Adrenal gland (tissue), 19 donors: ENCODE measurements around the gene TMEM175. TPM values are rescaled to one million over a fixed set of nuclear protein-coding genes. Genes with fewer than 3 reads are reported as not detected.

ENCODE experiments used
- DNase-seq, 7 donors: peaks; one replicate each; pipeline ENCODE4 v3.0.0-alpha.2; 2019 to 2020
- H3K27ac ChIP-seq, 5 donors: fragments of 200-600 bp; sonication (generic) in 4 of 5; 1 replicate in 3 of 5; 2 replicates in 2 of 5; pipeline versions ENCODE4 v1.5.1 to v1.8.0; 2016 to 2020; ENCODE audit warnings: mild to moderate bottlenecking in 1 of 5
- H3K27me3 ChIP-seq: fragments of 200-600 bp; 2 replicates; pipeline ENCODE4 v1.8.0; 2021
- H3K36me3 ChIP-seq, 2 donors: fragments of 200-600 bp; replicated peaks in 1 of 2; 1 replicate in 1 of 2; 2 replicates in 1 of 2; pipeline versions ENCODE4 v1.5.1 to v1.8.0; 2018 to 2022
- H3K4me1 ChIP-seq, 2 donors: fragments of 200-600 bp; replicated peaks in 1 of 2; 1 replicate in 1 of 2; 2 replicates in 1 of 2; pipeline versions ENCODE4 v1.5.1 to v1.8.0; 2018 to 2021
- H3K4me3 ChIP-seq, 4 donors: fragments of 200-600 bp; sonication (generic) in 3 of 4; one replicate each; pipeline ENCODE4 v1.5.1; 2016 to 2018
- H3K9me3 ChIP-seq, 3 donors: fragments of 200-600 bp; sonication (generic) in 1 of 3; replicated peaks in 1 of 3; 1 replicate in 2 of 3; 2 replicates in 1 of 3; pipeline versions ENCODE4 v1.5.1 to v1.8.0; 2016 to 2021
- CTCF ChIP-seq, 6 experiments: fragments of 450-650 bp in 4 of 6; fragments of 200-600 bp in 2 of 6; sonication (generic) in 1 of 6; IDR thresholded peaks; 1 replicate in 5 of 6; 2 replicates in 1 of 6; pipeline versions ENCODE4 v1.5.1 to v1.8.0; 2016 to 2021; ENCODE audit warnings: antibody characterized with exemption in 6 of 6, mild to moderate bottlenecking in 2 of 6, moderate library complexity in 1 of 6
- POLR2A ChIP-seq, 2 donors: fragments of 450-650 bp; IDR thresholded peaks; one replicate each; pipeline ENCODE4 v1.6.1; 2017; ENCODE audit warnings: antibody characterized with exemption in 2 of 2, mild to moderate bottlenecking in 2 of 2, moderate library complexity in 1 of 2
- WGBS, 4 donors: extraction: QIAGEN DNeasy Blood & Tissue Kit in 2 of 4; methylation state at CpG; one replicate each; pipeline versions ENCODE4 v1.1.5 to v1.1.7; 2013 to 2017; 5-methylcytosine and 5-hydroxymethylcytosine counted together
- intact Hi-C, 2 donors: fragments of 100-400 bp; cut with DNase I; formaldehyde crosslinking; loops; one replicate each; pipeline versions ENCODE4 v1.14.1 to v1.15.0; 2022 to 2023
- long read RNA-seq, 10 donors: library from polyadenylated mRNA in 3 of 10; unstranded in 2 of 10; stranded (forward) in 1 of 10; transcript quantifications; one replicate each; pipeline ENCODE4 v2.0.0 and lab custom pipeline, GENCODE V29; 2021 to 2026
- polyA plus RNA-seq, 3 donors: library from polyadenylated mRNA; stranded (reverse); fragments of 200-250 nt in 2 of 3; fragments of 350-450 nt in 1 of 3; fragmentation: Illumina TruSeq in 1 of 3; extraction: RNeasy Lipid Tissue Mini Kit (QIAGEN cat#74804) in 1 of 3; gene quantifications; one replicate each; pipeline ENCODE4 v1.2.3, GENCODE V29; 2013 to 2014
- total RNA-seq, 9 donors: library from RNA; depleted of rRNA in 4 of 9; stranded (reverse); fragments of >200 nt in 4 of 9; fragments of 120-200 nt in 1 of 9; fragmentation: NEBNext Ultra II Directional in 1 of 9; extraction: Animal tissue kit (Norgen Biotek cat#: 25700) in 1 of 9; gene quantifications; one replicate each; pipeline versions ENCODE4 v1.1.0 to v1.2.4, GENCODE V29; 2013 to 2023
- donor health status: healthy with polysubstance abuse.
- donor health status: Bipolar disorder and iron deficiency.
- donor health status: DM: yes; HTN: yes; CAD: no.
- donor health status: DM: no; HTN: no; CAD: no.
- donor health status: DM: no; HTN: no; CAD: no.
- donor health status: DM: yes; HTN: yes; CAD: no.

The TMEM175 gene
- total RNA-seq, result 10 to 100 TPM; 20.2 to 70.4 (median 46.7) TPM
- polyA plus RNA-seq, result 100 to 1,000 TPM in 2 of 3 donors, 10 to 100 TPM in 1; 22.4 to 142 (median 113) TPM
- long read RNA-seq, donor 1, transcript TMEM175-212 (9 exons, 1,399 nt), result major isoform, 6 of 10 reads
- long read RNA-seq, donor 1, partial matches to known transcripts, result 0 of 10 reads
- long read RNA-seq, donor 1, other reads (novel, unspliced or antisense), result 0 of 10 reads
- long read RNA-seq, donor 2, transcript TMEM175-201 (11 exons, 1,860 nt), result major isoform, 5 of 22 reads
- long read RNA-seq, donor 2, partial matches to known transcripts, result 8 of 22 reads
- long read RNA-seq, donor 2, other reads (novel, unspliced or antisense), result 0 of 22 reads
- long read RNA-seq, donor 3, partial matches to known transcripts, result 0 of 6 reads
- long read RNA-seq, donor 3, other reads (novel, unspliced or antisense), result 0 of 6 reads
- long read RNA-seq, donor 4, transcript TMEM175-201 (11 exons, 1,860 nt), result major isoform, 12 of 35 reads
- long read RNA-seq, donor 4, transcript TMEM175-212 (9 exons, 1,399 nt), result minor isoform, 10 of 35 reads
- long read RNA-seq, donor 4, partial matches to known transcripts, result 2 of 35 reads
- long read RNA-seq, donor 4, other reads (novel, unspliced or antisense), result 8 of 35 reads
- long read RNA-seq, donor 5, transcript TMEM175-220 (9 exons, 1,514 nt), result minor isoform, 6 of 163 reads
- long read RNA-seq, donor 5, transcript TMEM175-201 (11 exons, 1,860 nt), result major isoform, 58 of 163 reads
- long read RNA-seq, donor 5, transcript TMEM175-202 (11 exons, 2,236 nt), result minor isoform, 26 of 163 reads
- long read RNA-seq, donor 5, transcript TMEM175-212 (9 exons, 1,399 nt), result minor isoform, 26 of 163 reads
- long read RNA-seq, donor 5, partial matches to known transcripts, result 7 of 163 reads
- long read RNA-seq, donor 5, other reads (novel, unspliced or antisense), result 35 of 163 reads
- long read RNA-seq, donor 6, transcript TMEM175-202 (11 exons, 2,236 nt), result minor isoform, 5 of 35 reads
- long read RNA-seq, donor 6, transcript TMEM175-201 (11 exons, 1,860 nt), result major isoform, 13 of 35 reads
- long read RNA-seq, donor 6, partial matches to known transcripts, result 3 of 35 reads
- long read RNA-seq, donor 6, other reads (novel, unspliced or antisense), result 8 of 35 reads
- long read RNA-seq, donor 7, transcript TMEM175-201 (11 exons, 1,860 nt), result major isoform, 5 of 9 reads
- long read RNA-seq, donor 7, partial matches to known transcripts, result 0 of 9 reads
- long read RNA-seq, donor 7, other reads (novel, unspliced or antisense), result 0 of 9 reads
- long read RNA-seq, donor 8, transcript TMEM175-201 (11 exons, 1,860 nt), result major isoform, 5 of 11 reads
- long read RNA-seq, donor 8, partial matches to known transcripts, result 0 of 11 reads
- long read RNA-seq, donor 8, other reads (novel, unspliced or antisense), result 0 of 11 reads
- long read RNA-seq, donor 9, partial matches to known transcripts, result 5 of 8 reads
- long read RNA-seq, donor 9, other reads (novel, unspliced or antisense), result 0 of 8 reads
- long read RNA-seq, donor 10, transcript TMEM175-201 (11 exons, 1,860 nt), result major isoform, 6 of 10 reads
- long read RNA-seq, donor 10, partial matches to known transcripts, result 0 of 10 reads
- long read RNA-seq, donor 10, other reads (novel, unspliced or antisense), result 0 of 10 reads

DNA sequence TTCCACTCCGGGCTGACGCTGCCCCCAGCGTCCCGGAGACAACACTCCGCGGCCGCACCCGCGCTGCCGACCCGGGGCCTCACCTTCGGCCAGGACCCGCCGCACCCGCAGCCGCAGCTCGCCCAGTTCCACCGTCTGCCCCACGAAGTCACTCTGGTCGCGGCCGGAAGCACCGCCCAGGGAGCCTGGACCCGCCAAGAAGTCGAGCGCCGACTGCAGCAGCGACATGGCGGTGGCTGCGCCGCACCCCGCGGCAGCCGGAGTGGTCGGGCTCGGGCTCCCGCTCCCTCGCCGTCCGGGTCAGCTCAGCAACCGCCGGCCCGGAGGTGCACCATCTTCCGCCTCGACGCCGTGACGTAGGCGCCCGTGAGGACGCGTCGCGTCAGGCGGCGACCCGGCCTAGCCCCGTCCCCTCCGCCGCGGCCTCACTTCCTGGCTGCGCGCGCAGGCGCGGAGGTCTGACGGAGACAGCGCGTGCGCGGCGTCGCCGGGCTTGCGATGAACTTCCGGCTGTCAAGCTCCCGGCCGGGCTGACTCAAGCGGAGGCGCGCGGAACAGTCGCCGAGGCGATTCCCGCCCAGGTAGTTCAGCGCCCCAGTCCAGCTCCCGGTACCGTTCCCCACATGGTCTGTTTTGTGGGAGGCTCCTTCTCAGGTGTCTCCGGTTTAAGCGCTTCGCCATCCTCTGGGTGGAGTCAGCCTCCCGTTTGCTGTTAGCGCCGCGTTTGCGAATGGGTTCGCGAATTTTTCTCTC lies at the start of gene TMEM175, which contains the start of gene GAK:
Gene TMEM175, plus strand, starts transcription at position 501 of the 753 bp plus-strand sequence. CDS start 15,280 bp downstream, outside the sequence.
Gene GAK, minus strand, starts transcription at position 357 of the 753 bp plus-strand sequence. Its CDS starts 129 bp downstream, at position 228.
- intact Hi-C loops, result no loop called here
- peak within 1 kb of the TSS; percentile 68 to 98 (median 94) for H3K27ac ChIP-seq
- H3K27me3 ChIP-seq, result no peaks in the 10 kb centered on the region
- peak within 1 kb of the TSS; percentile 62 to 99 (median 82) for H3K4me3 ChIP-seq
- H3K9me3 ChIP-seq, result no peaks in the 10 kb centered on the region
- peak; percentile 94 to 98 (median 97) for DNase-seq
- WGBS, 4 donors, result 0% methylated on average over 7 to 99 of the region's 99 CpGs; no CpG with 5 or more reads in 1 of the 4 donors
- H3K36me3 ChIP-seq, result no peaks in the 10 kb centered on the region
- H3K4me1 ChIP-seq, result peaks cover 12 to 43% of the 10 kb centered on the region in 2 donors
- TF ChIP-seq POLR2A (IDR thresholded peaks at IDR 0.05) (peak; percentile 76 to 93), CTCF (IDR thresholded peaks at IDR 0.05) (peak in 1 of 6 experiments; percentile 31)

DNA sequence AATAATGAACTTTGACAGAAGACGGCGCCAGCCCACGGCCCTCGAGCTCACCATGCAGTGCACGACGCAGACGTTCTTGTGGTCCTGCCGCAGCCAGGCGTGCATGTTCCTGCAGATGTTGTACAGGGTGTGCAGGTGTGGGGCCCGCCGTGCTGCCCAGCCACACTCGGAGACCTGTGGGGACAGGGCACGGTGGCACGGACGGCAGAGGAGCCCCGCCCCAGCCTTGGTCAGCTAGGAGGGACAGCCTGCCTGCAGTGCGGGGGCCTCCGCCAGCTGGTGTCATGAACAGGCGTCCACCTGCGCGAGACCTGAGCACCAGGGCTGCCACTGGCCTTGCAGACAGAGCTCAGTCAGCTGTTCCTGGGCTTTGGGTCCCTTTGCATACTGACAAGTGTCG lies 49.6 kb upstream of the TMEM175 start:
- intact Hi-C loops, result loop anchor here in 1 of 2 donors (10.0 kb wide), 1 partner anchor 72 kb away; no protein-coding TSS in a partner anchor
- DNase-seq, result no peak
- WGBS, 4 donors, result 93 to 100% (median 96%) methylated on average over 5 to 22 of the region's 22 CpGs

More for the DNA sequence above, 49.6 kb upstream of the TMEM175 start:
- no peaks in the 10 kb centered on the region for H3K4me1 ChIP-seq
- H3K36me3 ChIP-seq, result peaks cover 0 to 72% of the 10 kb centered on the region in 2 donors
- TF ChIP-seq CTCF (IDR thresholded peaks at IDR 0.05) (no peak), POLR2A (IDR thresholded peaks at IDR 0.05) (no peak)
- no peaks in the 10 kb centered on the region for H3K9me3 ChIP-seq
- no peak overlapping the region for H3K27ac ChIP-seq
- no peaks in the 10 kb centered on the region for H3K27me3 ChIP-seq
- H3K4me3 ChIP-seq, result no peak overlapping the region
